D721Med (cell line): ENCODE measurements around the gene DIO3.
"Not testable (repeated sequence)": the region's sequence is repeated elsewhere in the genome, so short reads cannot be mapped to it uniquely, and the experiment has no call there.

Experiments used
- DNase-seq: peaks from one replicate; pipeline ENCODE4 v3.0.0; 2011; ENCODE audit warnings: low spot score; ENCODE audit not compliant: insufficient read length
- FAIRE-seq: peaks from 2 replicates; lab custom pipeline; 2011; peaks lifted over from hg19 to GRCh38; lab: Jason Lieb, UNC
- CTCF ChIP-seq: IDR thresholded peaks from 2 replicates; pipeline ENCODE4 v1.5.1; 2012; ENCODE audit warnings: mild to moderate bottlenecking, control low read depth; ENCODE audit not compliant: insufficient read depth; ENCODE audit errors: missing control alignments

The DIO3 gene

DNA sequence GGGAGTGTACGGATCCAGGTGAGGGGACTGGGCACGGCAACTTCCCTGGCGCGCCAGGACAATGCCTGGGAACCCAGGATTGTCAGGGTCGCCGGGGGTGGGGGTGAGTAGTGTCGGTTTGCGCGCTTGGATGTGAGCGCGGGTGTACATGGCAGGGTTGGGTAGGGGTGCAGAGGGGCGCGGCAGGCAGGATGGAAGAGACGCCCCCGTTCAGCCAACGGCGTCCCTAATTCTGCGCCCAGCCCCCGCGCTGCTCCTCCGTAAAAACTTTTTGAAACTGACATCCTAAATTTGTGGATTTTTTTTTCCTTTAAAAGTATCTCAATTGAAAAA, 3.1 kb downstream of the DIO3 start:
- FAIRE-seq (no peak), DNase-seq (no peak)
- no peak for TF ChIP-seq CTCF

GRCh38 chr14:101564819-101565698, 3.8 kb downstream of the DIO3 start:
- DNase-seq: no peak
- no peak for FAIRE-seq
- TF ChIP-seq CTCF: no peak

DNA sequence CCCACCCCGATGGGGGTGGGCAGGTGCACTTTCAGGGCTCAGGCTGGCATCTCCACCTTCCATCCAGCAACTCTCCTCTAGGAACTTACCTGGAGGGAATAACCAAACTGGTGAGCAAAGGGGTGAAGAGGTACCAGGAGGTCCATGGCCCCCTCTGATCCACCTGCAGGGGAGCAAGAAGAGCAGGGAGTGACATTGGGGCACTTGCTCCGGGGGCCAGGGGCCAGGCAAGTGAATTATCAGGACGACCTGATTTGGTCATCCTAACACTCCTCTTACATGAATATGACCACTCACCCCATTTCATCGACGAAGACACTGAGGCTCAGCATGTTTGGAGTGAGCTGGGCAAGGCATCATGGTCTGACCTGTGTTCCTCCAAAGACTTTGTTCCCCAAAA, 6.0 kb downstream of the DIO3 start:
- FAIRE-seq: no peak
- no peak for TF ChIP-seq CTCF
- no peak for DNase-seq

GRCh38 chr14:101571004-101571403, 9.7 kb downstream of the DIO3 start:
- TF ChIP-seq CTCF: no peak
- no peak for DNase-seq
- FAIRE-seq: no peak

DNA sequence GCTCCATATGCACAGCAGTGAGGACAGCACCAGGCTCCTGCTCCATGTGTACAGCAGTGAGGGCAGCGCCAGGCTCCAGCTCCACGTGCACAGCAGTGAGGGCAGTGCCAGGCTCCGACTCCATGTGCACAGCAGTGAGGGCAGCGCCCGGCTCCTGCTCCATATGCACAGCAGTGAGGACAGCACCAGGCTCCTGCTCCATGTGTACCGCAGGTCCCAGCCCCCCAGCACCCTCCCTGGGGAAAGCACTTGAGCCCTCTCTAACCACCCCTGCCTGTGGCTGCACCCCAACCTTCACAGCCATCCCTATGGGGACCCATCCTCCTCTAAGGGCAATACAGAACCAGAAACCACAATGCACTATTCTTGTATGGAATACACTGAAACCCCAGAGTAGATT, 11.2 kb downstream of the DIO3 start:
- not testable (repeated sequence) for DNase-seq, FAIRE-seq

DNA sequence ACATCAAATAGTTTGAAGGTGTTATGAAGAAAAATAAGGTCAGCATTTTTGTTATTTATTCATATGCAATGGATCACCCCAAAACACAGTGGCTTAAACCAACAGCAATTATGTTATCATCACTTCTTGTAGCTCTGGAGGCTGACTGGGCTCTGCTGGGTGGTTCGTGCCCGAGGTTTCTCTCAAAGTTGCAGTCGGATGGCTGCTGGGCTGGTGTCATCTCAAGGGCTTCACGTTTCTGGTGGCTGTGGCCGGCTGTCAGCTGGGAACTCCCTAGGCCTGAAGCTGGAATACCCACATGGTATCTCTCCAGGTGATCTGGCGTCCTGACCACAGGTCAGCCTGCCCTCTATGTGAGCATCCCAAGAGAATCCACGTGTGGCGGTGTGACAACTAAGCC, 12.0 kb downstream of the DIO3 start:
- FAIRE-seq (no peak), DNase-seq (no peak)
- no peak for TF ChIP-seq CTCF

DNA sequence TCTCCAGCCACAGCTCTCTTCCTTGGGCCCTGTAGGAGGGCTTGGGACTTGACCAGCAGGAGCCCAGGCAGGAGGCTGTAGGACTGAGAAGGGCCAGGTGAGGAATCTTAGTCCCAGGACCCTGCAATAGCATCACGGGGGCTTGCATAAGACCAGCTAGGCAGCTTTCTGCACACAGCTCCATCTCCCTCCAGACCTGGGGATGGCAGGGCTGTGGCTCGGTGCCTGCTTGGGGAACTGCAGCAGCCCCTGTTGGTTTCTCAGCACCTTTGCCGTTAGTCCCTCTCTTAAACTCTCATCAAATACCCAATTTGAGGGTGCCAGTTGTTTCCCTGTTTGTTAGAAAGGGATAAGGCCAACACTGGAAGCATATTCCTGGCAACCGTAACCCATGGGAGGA, 14.3 kb downstream of the DIO3 start:
- TF ChIP-seq CTCF: no peak

More for the DNA sequence above, 14.3 kb downstream of the DIO3 start:
- no peak for FAIRE-seq
- no peak for DNase-seq
